ENCODE measurements around the gene PLEKHA4.

GRCh38 chr19:48833977-48834376 lies 34.4 kb downstream of the PLEKHA4 start:
- no peak for TF ChIP-seq POLR2A (IDR thresholded peaks at IDR 0.05; ENCODE audit: low read depth, low read length)
- TF ChIP-seq TAF1 (IDR thresholded peaks at IDR 0.05; ENCODE audit: low read depth, low read length), result no peak
- no peak for TF ChIP-seq SPI1 (IDR thresholded peaks at IDR 0.05; ENCODE audit: low read depth, low read length)
- no peak for TF ChIP-seq POLR2AphosphoS5 (IDR thresholded peaks at IDR 0.05; ENCODE audit: low read depth, low read length)
- no peak for TF ChIP-seq POU2F2 (IDR thresholded peaks at IDR 0.05; ENCODE audit: low read depth, low read length)
